ENCODE data around the gene SNCA. TPM values are rescaled to one million over a fixed set of nuclear protein-coding genes. Genes with fewer than 3 reads are reported as not detected.

The SNCA gene
- total RNA-seq, 1 experiment from 2014 or later: 6.0 TPM

DNA sequence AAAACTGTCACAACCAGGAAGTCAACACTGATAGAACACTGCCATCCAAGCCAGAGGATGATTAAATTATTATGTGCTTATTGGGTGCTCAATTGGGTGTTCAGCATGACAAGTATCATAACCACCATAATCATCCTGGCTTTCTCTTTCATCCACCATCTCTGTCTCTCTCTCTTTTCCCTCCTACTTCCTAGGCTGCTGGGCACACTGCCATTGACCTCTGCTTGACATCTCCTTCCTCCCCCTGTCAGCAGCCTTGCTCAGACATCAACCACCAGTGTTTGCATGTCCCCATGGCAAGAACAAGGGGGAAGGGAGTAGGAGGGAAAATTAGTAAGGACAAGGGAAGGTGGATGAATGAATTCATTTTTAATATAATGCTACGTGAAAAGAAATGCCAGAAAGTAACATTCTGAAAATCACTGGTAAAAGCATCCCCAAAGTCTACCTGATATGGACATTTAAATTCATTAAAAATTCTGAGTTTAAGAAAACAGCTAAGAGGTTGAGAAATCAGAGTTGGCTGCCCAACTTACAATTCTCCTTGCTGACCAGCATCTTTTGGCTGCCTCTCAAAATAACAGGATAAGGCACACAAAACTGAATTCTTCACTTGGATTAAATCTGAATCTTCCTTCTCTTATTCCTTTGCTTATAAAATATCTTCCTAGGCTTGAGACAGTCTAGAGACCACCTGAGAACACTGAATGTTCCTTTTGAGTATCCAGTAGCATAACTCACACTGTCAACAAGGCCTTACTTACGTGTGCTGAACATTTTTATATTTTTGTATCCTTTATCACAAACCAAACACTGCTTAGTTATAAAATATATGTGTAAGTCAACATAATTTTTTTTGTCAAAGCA is 48.5 kb downstream of the SNCA start:
- DNase-seq (ENCODE audit: low read depth, low spot score) (no peak), ATAC-seq (no peak)
- intact Hi-C loops (cut with micrococcal nuclease; ENCODE audit: unreplicated experiment) (no loop called here), in situ Hi-C loops (cut with HindIII; ENCODE audit: low pct_unique_long_range_greater_than_20kb, low sequenced_read_pairs) (no loop called here)
- no peaks in the 10 kb centered on the region for H3K27me3 ChIP-seq (ENCODE audit: control insufficient read depth, insufficient read depth, low read length)
- BruUV-seq (replicated peaks): no TSS peak
- no peak for TF ChIP-seq SIN3A (IDR thresholded peaks at IDR 0.05; ENCODE audit: borderline replicate concordance, insufficient read depth, low read depth, low read length)
- H3K4me3 ChIP-seq (ENCODE audit: low read depth in 2 of 2, low read length in 2 of 2): no peak overlapping the region
- H3K4me1 ChIP-seq (ENCODE audit: control insufficient read depth, insufficient read depth, low read length): no peaks in the 10 kb centered on the region
- CTCF ChIA-PET: no interaction called here
- H3K9me3 ChIP-seq (ENCODE audit: control insufficient read depth, insufficient read depth, low read depth, low read length): no peaks in the 10 kb centered on the region
- no peak overlapping the region for H3K27ac ChIP-seq (ENCODE audit: low read length)
- no peaks in the 10 kb centered on the region for H3K36me3 ChIP-seq (ENCODE audit: control insufficient read depth, insufficient read depth, low read length)
- POLR2A ChIA-PET: no interaction called here

DNA sequence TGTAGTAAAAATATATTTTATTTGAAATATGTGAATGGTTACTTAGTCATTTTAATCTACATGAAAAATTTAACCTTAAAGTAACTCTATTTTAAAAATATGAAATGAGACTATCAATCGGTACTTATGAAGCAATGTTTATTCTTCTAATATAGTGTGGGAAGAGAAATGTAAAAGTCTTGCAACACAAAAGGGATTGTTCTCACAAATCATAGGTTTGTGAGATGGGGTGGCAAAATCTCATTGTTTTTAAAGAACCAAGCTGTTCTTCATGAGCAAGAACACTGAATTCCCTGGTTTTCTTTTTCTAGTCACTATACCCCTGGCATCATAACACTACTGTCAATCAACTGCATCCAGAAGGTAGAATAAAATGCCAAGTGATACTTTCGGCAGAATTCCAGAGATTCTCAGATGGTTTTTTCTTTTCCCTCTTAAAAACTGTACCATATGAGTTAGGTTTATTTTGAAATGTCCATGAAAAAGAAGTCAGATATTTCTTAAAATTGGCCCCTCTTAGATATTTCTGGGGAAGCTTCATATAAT is 52.2 kb downstream of the SNCA start:
- DNase-seq (ENCODE audit: low read depth, low spot score): no peak
- ATAC-seq: no peak
- ChIA-PET CTCF (no interaction called here), POLR2A (no interaction called here)
- BruUV-seq (replicated peaks): no TSS peak
- Histone ChIP-seq H3K4me1 (ENCODE audit: control insufficient read depth, insufficient read depth, low read length) (no peaks in the 10 kb centered on the region), H3K27me3 (ENCODE audit: control insufficient read depth, insufficient read depth, low read length) (no peaks in the 10 kb centered on the region), H3K9me3 (ENCODE audit: control insufficient read depth, insufficient read depth, low read depth, low read length) (no peaks in the 10 kb centered on the region), H3K27ac (ENCODE audit: low read length) (no peak overlapping the region), H3K36me3 (ENCODE audit: control insufficient read depth, insufficient read depth, low read length) (no peaks in the 10 kb centered on the region), H3K4me3 (ENCODE audit: low read depth in 2 of 2, low read length in 2 of 2) (no peak overlapping the region)
- TF ChIP-seq SIN3A (IDR thresholded peaks at IDR 0.05; ENCODE audit: borderline replicate concordance, insufficient read depth, low read depth, low read length) (no peak), TCF7L2 (IDR thresholded peaks at IDR 0.05; ENCODE audit: low read depth, low read length) (no peak), POLR2AphosphoS5 (IDR thresholded peaks at IDR 0.05; ENCODE audit: low read depth, low read length) (no peak)
- TF ChIP-seq, protein P1, sequence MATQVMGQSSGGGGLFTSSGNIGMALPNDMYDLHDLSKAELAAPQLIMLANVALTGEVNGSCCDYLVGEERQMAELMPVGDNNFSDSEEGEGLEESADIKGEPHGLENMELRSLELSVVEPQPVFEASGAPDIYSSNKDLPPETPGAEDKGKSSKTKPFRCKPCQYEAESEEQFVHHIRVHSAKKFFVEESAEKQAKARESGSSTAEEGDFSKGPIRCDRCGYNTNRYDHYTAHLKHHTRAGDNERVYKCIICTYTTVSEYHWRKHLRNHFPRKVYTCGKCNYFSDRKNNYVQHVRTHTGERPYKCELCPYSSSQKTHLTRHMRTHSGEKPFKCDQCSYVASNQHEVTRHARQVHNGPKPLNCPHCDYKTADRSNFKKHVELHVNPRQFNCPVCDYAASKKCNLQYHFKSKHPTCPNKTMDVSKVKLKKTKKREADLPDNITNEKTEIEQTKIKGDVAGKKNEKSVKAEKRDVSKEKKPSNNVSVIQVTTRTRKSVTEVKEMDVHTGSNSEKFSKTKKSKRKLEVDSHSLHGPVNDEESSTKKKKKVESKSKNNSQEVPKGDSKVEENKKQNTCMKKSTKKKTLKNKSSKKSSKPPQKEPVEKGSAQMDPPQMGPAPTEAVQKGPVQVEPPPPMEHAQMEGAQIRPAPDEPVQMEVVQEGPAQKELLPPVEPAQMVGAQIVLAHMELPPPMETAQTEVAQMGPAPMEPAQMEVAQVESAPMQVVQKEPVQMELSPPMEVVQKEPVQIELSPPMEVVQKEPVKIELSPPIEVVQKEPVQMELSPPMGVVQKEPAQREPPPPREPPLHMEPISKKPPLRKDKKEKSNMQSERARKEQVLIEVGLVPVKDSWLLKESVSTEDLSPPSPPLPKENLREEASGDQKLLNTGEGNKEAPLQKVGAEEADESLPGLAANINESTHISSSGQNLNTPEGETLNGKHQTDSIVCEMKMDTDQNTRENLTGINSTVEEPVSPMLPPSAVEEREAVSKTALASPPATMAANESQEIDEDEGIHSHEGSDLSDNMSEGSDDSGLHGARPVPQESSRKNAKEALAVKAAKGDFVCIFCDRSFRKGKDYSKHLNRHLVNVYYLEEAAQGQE (IDR thresholded peaks at IDR 0.05; ENCODE audit: insufficient read depth in 1 of 2, low read depth in 2 of 2, low read length in 1 of 2): no peak
- TF ChIP-seq, protein P2, sequence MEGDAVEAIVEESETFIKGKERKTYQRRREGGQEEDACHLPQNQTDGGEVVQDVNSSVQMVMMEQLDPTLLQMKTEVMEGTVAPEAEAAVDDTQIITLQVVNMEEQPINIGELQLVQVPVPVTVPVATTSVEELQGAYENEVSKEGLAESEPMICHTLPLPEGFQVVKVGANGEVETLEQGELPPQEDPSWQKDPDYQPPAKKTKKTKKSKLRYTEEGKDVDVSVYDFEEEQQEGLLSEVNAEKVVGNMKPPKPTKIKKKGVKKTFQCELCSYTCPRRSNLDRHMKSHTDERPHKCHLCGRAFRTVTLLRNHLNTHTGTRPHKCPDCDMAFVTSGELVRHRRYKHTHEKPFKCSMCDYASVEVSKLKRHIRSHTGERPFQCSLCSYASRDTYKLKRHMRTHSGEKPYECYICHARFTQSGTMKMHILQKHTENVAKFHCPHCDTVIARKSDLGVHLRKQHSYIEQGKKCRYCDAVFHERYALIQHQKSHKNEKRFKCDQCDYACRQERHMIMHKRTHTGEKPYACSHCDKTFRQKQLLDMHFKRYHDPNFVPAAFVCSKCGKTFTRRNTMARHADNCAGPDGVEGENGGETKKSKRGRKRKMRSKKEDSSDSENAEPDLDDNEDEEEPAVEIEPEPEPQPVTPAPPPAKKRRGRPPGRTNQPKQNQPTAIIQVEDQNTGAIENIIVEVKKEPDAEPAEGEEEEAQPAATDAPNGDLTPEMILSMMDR (IDR thresholded peaks at IDR 0.05): no peak
- intact Hi-C loops (cut with micrococcal nuclease; ENCODE audit: unreplicated experiment): no loop called here
- in situ Hi-C loops (cut with HindIII; ENCODE audit: low pct_unique_long_range_greater_than_20kb, low sequenced_read_pairs): no loop called here

DNA sequence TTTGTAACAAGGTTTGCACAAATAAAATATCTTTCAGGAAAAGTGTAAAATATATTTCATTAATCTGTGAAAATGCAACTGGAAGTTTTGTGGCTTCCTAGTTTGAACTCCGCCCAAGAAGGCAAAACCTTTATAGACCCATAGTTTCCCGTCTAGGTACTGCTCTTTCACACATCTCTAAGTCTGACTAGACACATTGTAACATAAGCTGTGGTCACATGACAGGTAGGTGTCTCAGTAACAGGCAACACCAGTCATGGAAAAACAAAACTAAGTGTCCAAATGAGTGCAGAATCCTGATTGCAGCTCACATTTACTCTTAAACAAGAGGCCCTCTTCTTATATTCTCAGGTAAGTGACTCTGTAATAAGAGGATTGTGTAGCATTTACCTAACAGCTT is 55.6 kb downstream of the SNCA start:
- H3K27me3 ChIP-seq (ENCODE audit: control insufficient read depth, insufficient read depth, low read length): no peaks in the 10 kb centered on the region
- no peak overlapping the region for H3K27ac ChIP-seq (ENCODE audit: low read length)
- TF ChIP-seq SIN3A (IDR thresholded peaks at IDR 0.05; ENCODE audit: borderline replicate concordance, insufficient read depth, low read depth, low read length) (no peak), TCF7L2 (IDR thresholded peaks at IDR 0.05; ENCODE audit: low read depth, low read length) (no peak)
- TF ChIP-seq, protein P2 (IDR thresholded peaks at IDR 0.05): no peak
- CTCF ChIA-PET: no interaction called here
- intact Hi-C loops (cut with micrococcal nuclease; ENCODE audit: unreplicated experiment) (no loop called here), in situ Hi-C loops (cut with HindIII; ENCODE audit: low pct_unique_long_range_greater_than_20kb, low sequenced_read_pairs) (no loop called here)
- no peaks in the 10 kb centered on the region for H3K4me1 ChIP-seq (ENCODE audit: control insufficient read depth, insufficient read depth, low read length)
- DNase-seq (ENCODE audit: low read depth, low spot score): no peak
- no peaks in the 10 kb centered on the region for H3K9me3 ChIP-seq (ENCODE audit: control insufficient read depth, insufficient read depth, low read depth, low read length)
- ATAC-seq: no peak
- no peak overlapping the region for H3K4me3 ChIP-seq (ENCODE audit: low read depth in 2 of 2, low read length in 2 of 2)
- POLR2A ChIA-PET: no interaction called here
- H3K36me3 ChIP-seq (ENCODE audit: control insufficient read depth, insufficient read depth, low read length): no peaks in the 10 kb centered on the region
- BruUV-seq (replicated peaks): no TSS peak

Data from Panc1 (cell line).